CD14-positive monocyte (primary cell): ENCODE measurements around the gene CAMK4. TPM values are rescaled to one million over a fixed set of nuclear protein-coding genes. Genes with fewer than 3 reads are reported as not detected.
A peak's percentile ranks its signal among the peaks of the same experiment; 100 is the strongest.

Experiments
- DNase-seq, 3 donors: peaks; one replicate each; pipeline ENCODE4 v3.0.0-alpha.2; 2011 to 2022
- H2AFZ ChIP-seq: 2 replicates; pipeline ENCODE4 v1.6.0; 2012; ENCODE audit warnings: mild to moderate bottlenecking, low read depth, low read length, inconsistent platforms; ENCODE audit not compliant: insufficient read depth, poor library complexity, severe bottlenecking
- H3K27ac ChIP-seq, 2 donors: 1 replicate in 1 of 2; 2 replicates in 1 of 2; pipeline ENCODE4 v1.5.1; 2012 to 2013; ENCODE audit warnings: low read length in 2 of 2, control low read depth in 1 of 2, inconsistent platforms in 1 of 2, low read depth in 1 of 2, mild to moderate bottlenecking in 1 of 2
- H3K27me3 ChIP-seq, 2 donors: one replicate each; pipeline versions ENCODE4 v1.6.0 to v1.6.1; 2011 to 2013; ENCODE audit warnings: low read length in 2 of 2; ENCODE audit not compliant: control insufficient read depth in 2 of 2, insufficient read depth in 2 of 2
- H3K36me3 ChIP-seq, 2 donors: replicated peaks in 1 of 2; 1 replicate in 1 of 2; 2 replicates in 1 of 2; pipeline versions ENCODE4 v1.5.1 to v1.6.1; 2012 to 2013; ENCODE audit warnings: low read length in 2 of 2, control low read depth in 1 of 2, inconsistent platforms in 1 of 2, mild to moderate bottlenecking in 1 of 2; ENCODE audit not compliant: insufficient read depth in 2 of 2, control insufficient read depth in 1 of 2
- H3K4me1 ChIP-seq, 2 donors: 1 replicate in 1 of 2; 2 replicates in 1 of 2; pipeline versions ENCODE4 v1.5.1 to v1.6.1; 2012 to 2013; ENCODE audit warnings: low read length in 2 of 2, control low read depth in 1 of 2, inconsistent platforms in 1 of 2, mild to moderate bottlenecking in 1 of 2, moderate library complexity in 1 of 2; ENCODE audit not compliant: insufficient read depth in 2 of 2, control insufficient read depth in 1 of 2
- H3K4me2 ChIP-seq: replicated peaks from 2 replicates; pipeline ENCODE3; 2012; ENCODE audit warnings: low read length, moderate library complexity, mild to moderate bottlenecking; ENCODE audit not compliant: poor library complexity, severe bottlenecking; ENCODE audit errors: extremely low read depth
- H3K4me3 ChIP-seq, 3 experiments: fragments of 200-600 bp in 1 of 3; sonication (generic) in 1 of 3; replicated peaks in 1 of 3; 1 replicate in 2 of 3; 2 replicates in 1 of 3; pipeline ENCODE4 v1.5.1; 2011 to 2013; ENCODE audit warnings: low read length in 3 of 3, mild to moderate bottlenecking in 3 of 3, control low read depth in 2 of 3, low read depth in 2 of 3, inconsistent platforms in 1 of 3, moderate library complexity in 1 of 3
- H3K79me2 ChIP-seq: 2 replicates; pipeline ENCODE4 v1.6.0; 2012; ENCODE audit warnings: mild to moderate bottlenecking, control low read depth, inconsistent platforms, low read length, moderate library complexity; ENCODE audit not compliant: insufficient read depth
- H3K9ac ChIP-seq: 2 replicates; pipeline ENCODE4 v1.6.0; 2017; ENCODE audit warnings: low read length, mild to moderate bottlenecking; ENCODE audit not compliant: insufficient read depth, poor library complexity, severe bottlenecking
- H3K9me3 ChIP-seq, 2 donors: replicated peaks in 1 of 2; 1 replicate in 1 of 2; 2 replicates in 1 of 2; pipeline versions ENCODE4 v1.5.1 to v1.6.1; 2012 to 2013; ENCODE audit warnings: low read length in 2 of 2, control low read depth in 1 of 2; ENCODE audit not compliant: control insufficient read depth in 1 of 2, insufficient read depth in 1 of 2
- H4K20me1 ChIP-seq: 2 replicates; pipeline ENCODE4 v1.6.0; 2012; ENCODE audit warnings: mild to moderate bottlenecking, low read length, control low read depth, moderate library complexity; ENCODE audit not compliant: insufficient read depth
- H3K27ac Mint-ChIP-seq, 7 donors: one replicate each; pipeline ENCODE4 v1.8.0; 2020; ENCODE audit warnings: mild to moderate bottlenecking in 7 of 7, mixed read lengths in 7 of 7, moderate library complexity in 6 of 7, inconsistent platforms in 2 of 7
- H3K27me3 Mint-ChIP-seq, 3 donors: one replicate each; pipeline ENCODE4 v1.8.0; 2021 to 2022; ENCODE audit warnings: low read depth in 3 of 3, mild to moderate bottlenecking in 3 of 3, mixed read lengths in 3 of 3, moderate library complexity in 3 of 3, inconsistent platforms in 1 of 3
- H3K36me3 Mint-ChIP-seq, 2 donors: one replicate each; pipeline ENCODE4 v1.8.0; 2020; ENCODE audit warnings: mixed read lengths in 2 of 2, inconsistent platforms in 1 of 2, mild to moderate bottlenecking in 1 of 2
- H3K4me1 Mint-ChIP-seq: one replicate; pipeline ENCODE4 v1.8.0; 2020; ENCODE audit warnings: mild to moderate bottlenecking, mixed read lengths
- H3K4me3 Mint-ChIP-seq, 2 donors: one replicate each; pipeline ENCODE4 v1.8.0; 2020; ENCODE audit warnings: mild to moderate bottlenecking in 2 of 2, mixed read lengths in 2 of 2, moderate library complexity in 1 of 2
- H3K9me3 Mint-ChIP-seq, 7 donors: one replicate each; pipeline ENCODE4 v1.8.0; 2020 to 2022; ENCODE audit warnings: mixed read lengths in 7 of 7, mild to moderate bottlenecking in 6 of 7, moderate library complexity in 6 of 7, inconsistent platforms in 2 of 7
- WGBS: methylation state at CpG from one replicate; pipeline ENCODE4 v1.1.5; 2013; ENCODE audit warnings: missing lambda C conversion rate; ENCODE audit not compliant: insufficient coverage; 5-methylcytosine and 5-hydroxymethylcytosine counted together
- intact Hi-C, 2 donors: fragments of 100-400 bp; cut with micrococcal nuclease; formaldehyde crosslinking; loops; one replicate each; pipeline versions ENCODE4 v1.15.0 to v1.15.1; 2023
- polyA plus RNA-seq, 3 donors: library from polyadenylated mRNA; depleted of rRNA in 1 of 3; unstranded in 2 of 3; stranded (reverse) in 1 of 3; fragments of 300-500 nt in 2 of 3; fragments of >200 nt in 1 of 3; fragmentation: Illumina TruSeq in 2 of 3; gene quantifications; 1 replicate in 2 of 3; 2 replicates in 1 of 3; pipeline ENCODE4 v1.2.3, GENCODE V29; 2012 to 2021
- TF ChIP-seq, protein P1 (sequence below): fragments of 200-600 bp; IDR thresholded peaks from one replicate; pipeline ENCODE4 v1.8.0; 2022; ENCODE audit warnings: antibody characterized with exemption, mild to moderate bottlenecking

CAMK4 gene
- polyA plus RNA-seq, 3 donors = 0.24 to 0.28 TPM; not detected in 1

- H3K4me3 Mint-ChIP-seq = peak overlapping the region; percentile 97 to 98
- no peaks in the 10 kb centered on the region for H3K9me3 Mint-ChIP-seq
- H3K27me3 Mint-ChIP-seq = peaks cover 0 to 2% (median 1%) of the 10 kb centered on the region in 3 donors
- Histone ChIP-seq H3K27ac (peak overlapping the region; percentile 81 to 87), H3K79me2 (peaks cover 22% of the 10 kb centered on the region), H3K36me3 (no peaks in the 10 kb centered on the region), H3K27me3 (no peaks in the 10 kb centered on the region), H2AFZ (peak overlapping the region; percentile 85), H3K9ac (peak overlapping the region; percentile 85), H3K4me2 (peak overlapping the region; percentile 75), H4K20me1 (no peaks in the 10 kb centered on the region), H3K4me1 (peaks cover 19 to 22% of the 10 kb centered on the region in 2 donors), H3K4me3 (peak overlapping the region; percentile 71 to 91 (median 89)), H3K9me3 (no peaks in the 10 kb centered on the region)
- intact Hi-C loops = no loop called here
- H3K27ac Mint-ChIP-seq = peak overlapping the region; percentile 88 to 97 (median 92)
- peak in 1 of 3 donors; percentile 71 for DNase-seq
- TF ChIP-seq, protein P1, sequence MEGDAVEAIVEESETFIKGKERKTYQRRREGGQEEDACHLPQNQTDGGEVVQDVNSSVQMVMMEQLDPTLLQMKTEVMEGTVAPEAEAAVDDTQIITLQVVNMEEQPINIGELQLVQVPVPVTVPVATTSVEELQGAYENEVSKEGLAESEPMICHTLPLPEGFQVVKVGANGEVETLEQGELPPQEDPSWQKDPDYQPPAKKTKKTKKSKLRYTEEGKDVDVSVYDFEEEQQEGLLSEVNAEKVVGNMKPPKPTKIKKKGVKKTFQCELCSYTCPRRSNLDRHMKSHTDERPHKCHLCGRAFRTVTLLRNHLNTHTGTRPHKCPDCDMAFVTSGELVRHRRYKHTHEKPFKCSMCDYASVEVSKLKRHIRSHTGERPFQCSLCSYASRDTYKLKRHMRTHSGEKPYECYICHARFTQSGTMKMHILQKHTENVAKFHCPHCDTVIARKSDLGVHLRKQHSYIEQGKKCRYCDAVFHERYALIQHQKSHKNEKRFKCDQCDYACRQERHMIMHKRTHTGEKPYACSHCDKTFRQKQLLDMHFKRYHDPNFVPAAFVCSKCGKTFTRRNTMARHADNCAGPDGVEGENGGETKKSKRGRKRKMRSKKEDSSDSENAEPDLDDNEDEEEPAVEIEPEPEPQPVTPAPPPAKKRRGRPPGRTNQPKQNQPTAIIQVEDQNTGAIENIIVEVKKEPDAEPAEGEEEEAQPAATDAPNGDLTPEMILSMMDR = no peak
- peaks cover 28% of the 10 kb centered on the region for H3K4me1 Mint-ChIP-seq
- peaks cover 0 to 2% of the 10 kb centered on the region in 2 donors for H3K36me3 Mint-ChIP-seq
- 30% methylated on average over 3 of the region's 6 CpGs for WGBS
These were observed 288.9 kb downstream of the CAMK4 start for GRCh38 chr5:111513131-111513520.

DNA sequence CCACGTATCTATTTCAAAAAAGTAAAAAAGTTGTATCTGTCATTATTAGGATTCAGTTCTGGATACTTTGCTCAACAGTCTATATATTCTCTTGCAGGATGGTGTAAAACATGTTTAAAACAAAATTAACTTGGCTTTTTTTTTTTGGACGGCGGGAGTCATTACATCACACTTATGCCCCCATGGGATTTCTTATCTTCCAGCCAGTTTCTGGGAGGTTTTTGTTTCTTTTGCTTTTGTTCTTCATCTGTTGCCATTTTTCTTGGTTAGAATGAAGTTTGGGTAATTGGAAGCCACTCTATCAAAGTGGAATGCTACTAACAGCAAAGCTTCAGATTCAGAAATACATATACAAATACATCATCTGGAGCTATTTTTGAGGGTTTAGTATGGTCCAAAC, 289.9 kb downstream of the CAMK4 start:
- Mint-ChIP-seq H3K4me1 (peaks cover 28% of the 10 kb centered on the region), H3K9me3 (no peaks in the 10 kb centered on the region), H3K27me3 (peaks cover 0 to 2% (median 1%) of the 10 kb centered on the region in 3 donors), H3K36me3 (peaks cover 0 to 2% of the 10 kb centered on the region in 2 donors), H3K27ac (no peak overlapping the region), H3K4me3 (no peak overlapping the region)
- intact Hi-C loops = no loop called here
- Histone ChIP-seq H3K4me3 (no peak overlapping the region), H3K27ac (no peak overlapping the region), H3K79me2 (peaks cover 22% of the 10 kb centered on the region), H3K27me3 (no peaks in the 10 kb centered on the region), H3K4me1 (peaks cover 19 to 22% of the 10 kb centered on the region in 2 donors), H2AFZ (no peak overlapping the region), H3K9me3 (no peaks in the 10 kb centered on the region), H3K36me3 (no peaks in the 10 kb centered on the region), H3K9ac (no peak overlapping the region), H3K4me2 (no peak overlapping the region), H4K20me1 (no peaks in the 10 kb centered on the region)
- WGBS = no CpG with 5 or more reads among the region's 3 CpGs
- TF ChIP-seq, protein P1 = no peak
- no peak for DNase-seq
